Activated T-cell treated with anti-CD3 and anti-CD28 coated beads, Interleukin-2, amount 50 U/mL, for 48 hours (primary cell): Measurements from ENCODE around the gene OGFRL1.
A peak's percentile ranks its signal among the peaks of the same experiment; 100 is the strongest.

Source experiments
- DNase-seq, 2 experiments: peaks; one replicate each; pipeline ENCODE4 v3.0.0-alpha.2; 2020

The OGFRL1 gene

GRCh38 chr6:71287038-71287437 is 1.6 kb upstream of the OGFRL1 start:
- DNase-seq: no peak

- peak in 1 of 2 experiments; percentile 21 for DNase-seq
Measured at GRCh38 chr6:71287926-71288227, 734 bp upstream of the OGFRL1 start.

- peak; percentile 53 to 54 for DNase-seq
Measured at GRCh38 chr6:71289039-71289801, 609 bp downstream of the OGFRL1 start.

DNA sequence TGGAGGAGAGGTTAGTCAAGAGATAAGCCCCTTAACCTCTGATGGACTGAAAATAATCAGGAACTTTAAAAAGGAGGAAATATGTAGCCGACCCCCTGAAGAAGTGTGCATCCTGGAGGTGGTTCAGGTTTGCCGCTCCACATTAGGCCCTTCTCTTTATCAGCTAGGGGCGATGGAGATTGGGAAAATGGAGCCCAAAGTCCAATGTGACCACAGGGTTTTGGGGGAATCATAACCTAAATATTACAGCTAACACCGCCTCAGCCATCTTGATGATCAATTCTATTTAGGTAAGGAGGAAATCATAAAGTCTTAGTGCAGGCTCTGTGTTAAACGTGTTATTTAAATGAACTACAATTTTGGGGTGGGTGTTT is 1.2 kb downstream of the OGFRL1 start:
- no peak for DNase-seq

DNA sequence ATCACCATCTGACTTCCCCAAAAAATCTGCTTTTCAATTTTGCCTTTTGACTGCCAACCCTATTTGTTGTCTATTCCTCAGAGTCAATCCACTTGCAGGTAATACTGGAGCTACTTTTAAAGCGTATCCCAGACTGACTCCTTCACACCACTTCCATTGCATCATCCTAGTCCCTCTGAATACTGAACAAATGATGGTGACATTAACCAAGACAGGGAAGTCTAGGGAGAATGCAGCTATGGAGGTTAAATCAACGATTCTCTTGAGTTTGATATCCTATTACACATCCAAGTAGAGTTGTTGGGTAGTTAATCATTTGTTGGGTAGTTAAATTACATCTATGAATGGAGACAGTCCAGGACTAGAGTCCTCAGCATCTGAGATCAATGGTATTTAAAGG is 2.0 kb downstream of the OGFRL1 start:
- no peak for DNase-seq

DNA sequence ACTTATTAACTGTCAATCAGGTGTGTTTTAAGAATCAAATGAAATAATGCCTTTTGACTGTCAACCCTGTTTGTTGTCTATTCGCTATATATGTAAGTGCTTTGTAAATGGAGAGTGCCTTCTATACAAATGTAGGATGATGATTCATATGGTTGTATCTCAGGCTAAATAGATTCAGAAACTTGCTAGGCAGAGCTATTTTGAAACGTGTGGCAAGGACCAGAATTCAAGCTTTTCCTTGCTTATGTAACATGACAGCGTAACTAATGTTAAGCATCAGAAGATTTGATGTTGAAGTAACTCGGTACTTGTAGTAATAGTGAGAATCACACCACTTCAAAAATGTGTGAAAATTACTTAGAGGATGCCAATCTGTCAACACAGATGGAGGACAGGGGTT is 3.4 kb downstream of the OGFRL1 start:
- no peak for DNase-seq

DNA sequence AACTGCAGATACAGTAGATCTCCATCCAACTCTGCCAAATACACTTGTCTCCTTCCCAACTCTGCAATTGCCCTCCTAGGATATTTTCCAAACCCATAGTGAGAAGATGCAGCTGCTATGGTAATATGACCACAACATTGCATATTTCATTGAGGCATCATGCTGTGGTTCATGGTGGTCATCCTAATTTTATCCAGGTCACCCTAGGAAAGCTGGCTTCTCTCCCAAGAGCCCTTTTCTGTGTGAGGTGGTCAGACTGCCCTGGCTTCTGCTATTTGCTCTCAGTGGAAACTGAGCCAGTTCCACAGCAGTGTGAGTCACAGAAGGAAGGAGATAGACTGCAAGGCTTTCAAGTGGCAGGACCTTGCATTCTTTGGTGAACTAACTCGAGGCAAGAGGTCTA is 5.5 kb downstream of the OGFRL1 start:
- DNase-seq: no peak

DNA sequence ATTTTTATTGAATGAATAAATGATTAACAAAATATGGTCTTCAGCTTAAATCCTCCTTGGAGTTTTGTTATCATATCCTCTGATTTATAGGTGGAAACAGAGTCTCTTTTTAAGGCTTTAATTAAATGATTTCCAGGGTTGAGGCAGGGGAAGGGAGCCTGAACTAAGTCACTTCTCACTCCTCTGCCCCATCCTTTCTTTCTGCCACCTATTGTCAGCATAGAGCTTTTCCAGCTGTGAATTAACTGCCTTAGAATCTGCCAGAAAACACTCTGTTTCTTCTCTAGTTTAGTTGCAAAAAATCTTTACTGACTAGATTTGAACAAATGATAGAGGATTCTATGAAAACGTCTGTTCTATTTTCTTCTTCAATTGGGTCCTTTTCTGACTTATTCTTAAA is 9.8 kb downstream of the OGFRL1 start:
- no peak for DNase-seq

DNA sequence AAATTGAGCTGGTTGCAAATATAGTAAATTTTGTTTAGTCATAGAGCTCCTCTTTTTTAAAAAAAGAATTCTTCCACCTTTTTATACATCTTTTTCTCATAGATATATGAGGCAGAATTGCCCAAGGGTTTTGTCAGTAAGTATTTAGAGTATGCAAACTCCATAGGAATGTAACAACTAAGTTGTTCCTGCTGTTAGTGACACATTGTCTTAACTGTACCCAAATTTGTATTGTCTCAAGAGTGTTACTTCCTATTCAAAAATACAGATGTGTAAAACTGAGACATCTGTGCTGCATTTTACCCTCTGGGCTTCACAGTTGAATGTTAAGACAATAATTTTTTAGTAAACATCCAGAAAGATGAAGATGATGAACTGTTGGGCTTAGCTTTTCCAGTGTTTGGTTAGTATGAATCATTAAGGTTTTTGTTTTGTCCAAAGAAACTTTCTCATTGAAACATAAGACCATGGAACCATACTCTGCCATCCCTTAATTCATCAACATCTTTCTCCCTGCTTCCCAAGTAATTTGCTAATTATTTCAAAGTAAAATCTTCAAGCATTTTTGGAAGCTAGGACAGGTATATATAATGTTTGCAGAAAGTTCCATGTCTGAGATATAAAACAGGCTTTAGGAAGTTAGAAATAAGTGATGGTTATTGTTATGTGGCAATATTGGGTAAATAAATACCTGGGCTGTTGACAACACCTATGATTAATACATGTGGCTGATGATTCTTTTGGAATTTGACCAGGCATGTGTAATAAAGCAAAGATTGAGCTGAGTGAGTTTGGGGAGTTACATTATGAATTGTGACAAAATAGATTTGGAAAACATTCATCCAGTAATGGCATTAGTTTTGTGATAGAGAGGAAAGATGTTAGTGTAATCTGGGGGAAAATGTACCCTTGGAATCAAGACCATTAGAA is 11.2 kb downstream of the OGFRL1 start:
- no peak for DNase-seq

DNA sequence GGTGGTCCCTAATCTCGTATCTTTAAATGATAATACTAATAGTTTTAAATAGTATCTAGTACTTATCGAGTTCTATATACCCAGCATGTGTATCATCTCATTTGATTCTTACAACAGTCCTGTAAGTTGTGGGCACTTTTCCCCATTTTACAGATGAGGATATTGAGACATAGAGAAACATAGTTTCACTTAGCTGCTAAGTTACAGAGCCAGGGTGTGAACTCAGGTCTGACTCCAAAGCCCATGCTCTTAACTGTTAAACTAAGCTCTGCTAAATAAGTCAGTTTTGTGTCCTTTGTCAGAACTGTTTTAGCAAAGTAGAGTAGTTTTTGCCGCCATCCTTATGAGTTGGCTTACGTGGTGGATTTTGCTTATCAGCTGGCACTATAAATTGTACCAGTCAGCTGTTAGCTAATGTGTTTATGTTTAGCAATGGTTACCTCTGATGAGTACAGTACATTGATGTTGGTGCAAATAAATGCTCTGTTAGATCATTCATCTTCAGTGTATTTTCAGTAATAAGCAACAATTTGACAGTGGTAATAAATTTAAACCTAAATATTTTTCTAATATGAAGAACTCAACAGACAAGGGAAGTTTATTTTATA is 12.1 kb downstream of the OGFRL1 start:
- no peak for DNase-seq

DNA sequence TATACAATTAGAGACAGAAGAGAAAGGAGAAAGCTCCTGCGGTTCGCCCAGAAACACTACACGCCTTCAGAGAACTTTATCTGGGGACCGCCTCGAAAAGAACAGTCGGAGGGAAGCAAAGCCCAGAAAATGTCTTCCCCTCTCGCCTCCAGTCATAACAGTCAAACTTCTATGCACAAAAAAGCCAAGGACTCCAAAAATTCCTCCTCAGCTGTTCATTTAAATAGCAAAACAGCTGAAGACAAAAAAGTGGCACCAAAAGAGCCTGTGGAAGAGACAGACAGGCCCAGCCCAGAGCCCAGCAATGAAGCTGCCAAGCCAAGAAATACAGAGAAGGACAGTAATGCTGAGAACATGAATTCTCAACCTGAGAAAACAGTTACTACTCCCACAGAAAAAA is 12.9 kb downstream of the OGFRL1 start:
- DNase-seq: no peak

DNA sequence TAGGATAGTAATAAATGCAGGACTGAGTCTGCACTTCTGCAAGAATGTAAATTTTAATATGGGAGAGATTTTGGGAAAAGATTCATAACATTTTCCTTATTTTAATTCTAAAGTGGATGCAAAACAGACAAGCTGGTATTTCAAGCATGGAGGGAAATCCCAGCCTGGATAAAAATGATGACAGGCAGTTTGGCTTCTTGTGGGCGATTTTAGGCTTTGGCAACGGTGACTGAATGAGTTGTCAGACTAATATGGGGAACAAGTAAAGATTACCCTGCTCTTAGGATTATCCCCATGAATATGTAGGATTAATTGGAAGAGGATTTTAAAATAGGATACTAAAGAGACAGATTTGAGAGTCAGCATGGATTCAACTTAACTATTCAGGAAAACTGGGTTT is 21.0 kb downstream of the OGFRL1 start:
- no peak for DNase-seq

DNA sequence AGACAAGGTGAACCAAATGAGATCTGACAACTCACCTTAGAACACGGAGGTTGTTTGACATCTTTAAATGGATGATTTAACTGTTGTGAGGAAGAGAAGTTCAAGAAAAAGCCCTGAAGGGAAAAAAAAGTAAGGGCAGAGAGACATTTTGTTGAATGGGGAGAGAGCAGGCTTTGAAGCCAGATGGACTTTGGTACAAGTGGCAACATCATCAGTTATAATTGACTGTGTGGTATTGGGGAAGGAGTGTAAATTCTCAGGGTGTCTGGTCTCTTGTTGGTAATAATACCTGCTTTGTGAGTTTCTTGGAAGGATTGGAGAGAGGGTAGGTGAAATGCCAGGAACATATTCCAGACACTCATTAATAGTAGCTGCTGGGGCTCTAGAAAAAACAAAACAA is 21.6 kb downstream of the OGFRL1 start:
- DNase-seq: no peak

- DNase-seq: no peak
Measured at GRCh38 chr6:71312089-71312488, 23.5 kb downstream of the OGFRL1 start.

DNA sequence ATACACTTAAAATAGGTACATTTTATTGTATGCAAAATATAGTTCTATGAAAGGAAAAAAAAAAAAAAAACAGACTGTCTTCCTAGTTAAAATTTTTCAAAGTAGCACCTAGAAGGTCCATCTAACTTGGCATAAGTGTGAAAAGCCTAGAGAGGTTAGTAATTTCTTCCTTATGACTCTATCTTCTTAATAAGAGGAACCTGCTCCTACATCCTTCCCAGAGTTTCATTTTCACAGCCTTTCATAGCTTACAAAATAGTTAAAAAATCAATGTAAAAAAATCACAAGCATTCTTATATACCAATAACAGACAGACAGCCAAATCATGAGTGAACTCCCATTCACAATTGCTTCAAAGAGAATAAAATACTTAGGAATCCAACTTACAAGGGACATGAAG is 28.8 kb downstream of the OGFRL1 start:
- DNase-seq: no peak

DNA sequence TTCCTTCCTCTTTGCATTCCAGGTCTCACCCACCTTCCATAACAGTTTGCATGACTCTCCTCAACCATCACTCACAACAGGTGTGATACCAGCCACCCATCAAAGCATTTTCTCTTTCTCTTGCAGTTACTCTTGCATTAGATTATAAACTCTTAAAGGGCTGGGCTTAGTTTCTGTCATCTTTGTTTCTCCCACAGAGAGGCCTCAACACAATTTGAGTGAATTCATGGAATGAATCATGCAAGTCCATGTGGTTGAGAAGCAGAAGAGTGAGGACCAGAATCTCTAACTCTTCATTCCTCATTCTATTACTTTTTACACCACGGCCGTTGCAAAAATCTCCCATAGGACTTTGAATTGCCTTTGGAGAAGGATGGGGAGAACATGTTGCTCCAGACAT is 31.4 kb downstream of the OGFRL1 start:
- no peak for DNase-seq

DNA sequence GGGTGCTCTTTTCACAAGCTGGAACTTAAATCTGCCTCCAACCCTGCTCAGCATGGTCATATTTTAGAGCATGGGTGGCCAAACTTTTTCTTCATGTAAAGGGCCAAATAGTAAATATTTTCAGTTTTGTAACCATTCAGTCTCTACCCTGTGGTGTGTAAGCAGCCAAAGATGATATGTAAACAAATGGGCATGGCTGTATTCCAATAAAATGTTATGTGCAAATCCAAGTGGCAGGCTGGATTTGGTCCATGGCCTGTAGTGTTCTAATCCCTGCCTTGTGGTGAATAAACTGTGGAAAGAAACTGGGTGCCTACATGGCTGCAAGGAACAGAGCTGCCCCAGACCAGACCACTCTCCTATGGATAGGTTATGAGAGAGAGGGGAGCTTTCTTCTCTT is 32.7 kb downstream of the OGFRL1 start:
- DNase-seq: no peak

DNA sequence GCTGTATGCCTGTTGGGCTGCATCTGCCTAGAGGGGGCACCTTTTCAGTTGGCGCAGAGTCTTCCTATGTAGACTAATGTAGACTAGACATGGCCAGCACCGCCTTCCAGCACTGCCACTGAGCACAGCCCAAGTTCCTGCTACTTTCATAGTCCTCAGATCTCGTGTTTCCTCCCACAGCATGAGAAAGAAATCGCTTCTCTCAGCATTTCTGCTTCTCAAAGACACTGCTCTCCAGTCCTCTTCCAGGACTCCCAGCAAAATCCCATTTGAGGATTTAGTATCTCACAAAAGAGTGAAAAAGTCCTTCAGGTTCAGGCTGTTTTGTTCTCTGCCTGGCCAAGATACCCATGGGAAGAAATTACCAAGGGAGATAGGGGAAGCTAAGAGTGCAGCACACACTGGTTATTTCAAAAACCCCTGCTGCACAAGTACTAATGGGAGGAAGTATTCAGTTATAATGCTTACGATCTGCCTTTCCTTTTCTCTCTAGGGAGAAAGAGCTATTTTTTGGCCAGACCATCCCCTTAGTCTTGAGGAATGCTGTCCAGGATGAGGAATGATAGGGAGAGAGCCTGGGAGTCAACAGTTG is 35.7 kb downstream of the OGFRL1 start:
- DNase-seq: no peak

DNA sequence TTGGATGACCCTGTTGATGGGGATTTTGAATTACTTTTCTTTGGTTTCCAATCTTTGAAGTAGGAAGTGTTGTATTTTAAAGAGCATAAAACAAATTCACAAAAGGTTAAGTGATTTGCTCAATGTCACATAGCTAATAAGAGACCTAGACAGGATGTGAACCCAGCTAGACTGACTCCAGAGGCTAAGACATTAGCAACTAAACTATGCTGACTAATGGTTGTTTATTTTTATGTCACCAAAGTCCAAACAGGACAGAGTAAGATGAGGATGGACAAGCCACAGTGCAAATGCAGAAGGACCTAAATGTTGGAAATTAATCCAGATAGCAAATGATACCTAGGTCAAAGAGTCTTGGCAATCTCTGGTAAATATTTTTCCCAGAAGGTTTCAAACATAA is 38.0 kb downstream of the OGFRL1 start:
- DNase-seq: no peak

- no peak for DNase-seq
Measured at GRCh38 chr6:71330501-71330900, 41.9 kb downstream of the OGFRL1 start.

DNA sequence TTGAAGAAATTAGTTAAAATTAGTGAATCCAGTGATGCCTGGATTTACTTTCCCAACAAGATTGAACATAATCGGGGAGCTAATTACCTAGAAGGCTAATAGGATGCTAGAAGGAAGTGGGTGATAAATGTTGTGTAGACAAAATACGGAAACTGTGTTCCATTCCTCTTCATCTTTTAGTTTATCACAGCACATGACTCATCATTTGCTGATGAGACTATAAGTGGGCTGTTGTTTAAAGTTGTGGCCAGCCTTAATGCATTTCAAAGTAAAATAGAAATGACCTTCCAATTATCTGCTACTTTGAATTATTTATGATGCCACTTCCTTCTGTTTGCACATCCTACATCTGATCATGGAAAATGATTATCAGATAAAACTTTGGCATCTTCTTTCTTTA is 43.4 kb downstream of the OGFRL1 start:
- no peak for DNase-seq

GRCh38 chr6:71333050-71333449 is 44.4 kb downstream of the OGFRL1 start:
- DNase-seq: no peak

GRCh38 chr6:71333697-71334096 is 45.1 kb downstream of the OGFRL1 start:
- DNase-seq: no peak

GRCh38 chr6:71334768-71335167 is 46.2 kb downstream of the OGFRL1 start:
- no peak for DNase-seq
